Transverse colon (tissue), 4 donors: ENCODE data around the gene CYP46A1. TPM values are rescaled to one million over a fixed set of nuclear protein-coding genes. Genes with fewer than 3 reads are reported as not detected.

Experiments
- DNase-seq: peaks from one replicate; pipeline ENCODE4 v3.0.0-alpha.2; 2019
- H3K27ac ChIP-seq, 4 donors: fragments of 200-600 bp; sonication (generic); 2 replicates each; pipeline ENCODE4 v1.5.1; 2016 to 2018; ENCODE audit warnings: inconsistent platforms in 4 of 4
- H3K27me3 ChIP-seq: fragments of 200-600 bp; sonication (generic); 2 replicates; pipeline ENCODE4 v1.5.1; 2017; ENCODE audit warnings: inconsistent platforms
- H3K36me3 ChIP-seq, 4 donors: fragments of 200-600 bp; sonication (generic); 2 replicates each; pipeline ENCODE4 v1.5.1; 2017 to 2019; ENCODE audit warnings: inconsistent platforms in 4 of 4
- H3K4me1 ChIP-seq, 4 donors: fragments of 200-600 bp; sonication (generic); 2 replicates each; pipeline ENCODE4 v1.5.1; 2017 to 2020; ENCODE audit warnings: inconsistent platforms in 4 of 4
- H3K4me3 ChIP-seq, 4 donors: fragments of 200-600 bp; sonication (generic); 1 replicate in 1 of 4; 2 replicates in 3 of 4; pipeline versions ENCODE4 v1.5.1 to v1.6.1; 2017 to 2019; ENCODE audit warnings: inconsistent platforms in 4 of 4
- H3K9me3 ChIP-seq, 2 donors: fragments of 200-600 bp; sonication (generic); 2 replicates each; pipeline ENCODE4 v1.5.1; 2017 to 2019; ENCODE audit warnings: inconsistent platforms in 2 of 2
- CTCF ChIP-seq, 5 experiments: fragments of 200-600 bp in 3 of 5; fragments of 450-650 bp in 2 of 5; sonication (generic) in 3 of 5; IDR thresholded peaks; 1 replicate in 2 of 5; 2 replicates in 3 of 5; pipeline ENCODE4 v1.5.1; 2016 to 2017; ENCODE audit warnings: antibody characterized with exemption in 5 of 5, inconsistent platforms in 3 of 5, mild to moderate bottlenecking in 2 of 5, moderate library complexity in 1 of 5
- EP300 ChIP-seq: sonication (generic); formaldehyde crosslinking; IDR thresholded peaks from one replicate; pipeline ENCODE4 v1.6.1; 2017; ENCODE audit warnings: antibody characterized with exemption, low read depth
- POLR2A ChIP-seq: fragments of 450-650 bp; IDR thresholded peaks from one replicate; pipeline ENCODE4 v1.6.1; 2016; ENCODE audit warnings: antibody characterized with exemption, mild to moderate bottlenecking, moderate library complexity
- POLR2AphosphoS5 ChIP-seq, 3 donors: sonication (generic); formaldehyde crosslinking; IDR thresholded peaks; one replicate each; pipeline ENCODE4 v1.6.1; 2016; ENCODE audit warnings: antibody characterized with exemption in 3 of 3
- WGBS, 2 donors: methylation state at CpG; one replicate each; pipeline ENCODE4 v1.1.5; 2018; ENCODE audit warnings: low coverage in 1 of 2; 5-methylcytosine and 5-hydroxymethylcytosine counted together
- in situ Hi-C, 4 donors: fragments of 200-750 bp; cut with MboI; loops; one replicate each; pipeline versions ENCODE4 v1.15.0 to v1.15.1; 2017; ENCODE audit warnings: low sequenced_read_pairs in 3 of 4, low pct_ligation_motif_present in 1 of 4, low pct_unique_long_range_greater_than_20kb in 1 of 4
- intact Hi-C: fragments of 100-400 bp; cut with DNase I; formaldehyde crosslinking; loops from one replicate; pipeline ENCODE4 v1.15.1; 2023; ENCODE audit warnings: low total_unique reads
- total RNA-seq, 4 donors: library from RNA; depleted of rRNA; stranded (reverse); fragments of >200 nt; gene quantifications; one replicate each; pipeline ENCODE4 v1.1.0, GENCODE V29; 2016

CYP46A1 gene
- total RNA-seq, 4 donors from 2014 or later = 0.27 to 0.75 (median 0.52) TPM

- no peak for DNase-seq
- H3K4me1 ChIP-seq = peaks cover 0 to 13% (median 4%) of the 10 kb centered on the region in 4 donors
- no peak overlapping the region for H3K27ac ChIP-seq
- no peaks in the 10 kb centered on the region for H3K36me3 ChIP-seq
- H3K4me3 ChIP-seq = no peak overlapping the region
- in situ Hi-C loops (no loop called here), intact Hi-C loops (no loop called here)
- TF ChIP-seq POLR2A = no peak
- no peak for TF ChIP-seq CTCF (IDR thresholded peaks at IDR 0.05)
- no peak for TF ChIP-seq EP300
- TF ChIP-seq POLR2AphosphoS5 (IDR thresholded peaks at IDR 0.05) = no peak
- H3K9me3 ChIP-seq = no peaks in the 10 kb centered on the region
- 81 to 93% methylated on average over 3 to 27 of the region's 27 CpGs for WGBS, 2 donors
- H3K27me3 ChIP-seq = no peaks in the 10 kb centered on the region
Observed at GRCh38 chr14:99668307-99669295, 15.5 kb upstream of the CYP46A1 start.

- Histone ChIP-seq H3K4me1 (peaks cover 0 to 13% (median 4%) of the 10 kb centered on the region in 4 donors), H3K9me3 (no peaks in the 10 kb centered on the region), H3K27me3 (no peaks in the 10 kb centered on the region), H3K4me3 (no peak overlapping the region), H3K36me3 (no peaks in the 10 kb centered on the region), H3K27ac (no peak overlapping the region)
- no peak for TF ChIP-seq EP300
- no peak for TF ChIP-seq POLR2A
- no peak for TF ChIP-seq POLR2AphosphoS5 (IDR thresholded peaks at IDR 0.05)
- no peak for TF ChIP-seq CTCF (IDR thresholded peaks at IDR 0.05)
- in situ Hi-C loops (no loop called here), intact Hi-C loops (loop anchor here (1.0 kb wide), 1 partner anchor 35 kb away; no protein-coding TSS in a partner anchor)
- DNase-seq = no peak
- WGBS, 2 donors = 72 to 82% methylated on average over 6 to 14 of the region's 14 CpGs
Observed at GRCh38 chr14:99670361-99671234, 13.5 kb upstream of the CYP46A1 start.

GRCh38 chr14:99671235-99672224 is 12.6 kb upstream of the CYP46A1 start:
- no peak for TF ChIP-seq EP300
- peak in 1 of 5 experiments; percentile 20 for TF ChIP-seq CTCF (IDR thresholded peaks at IDR 0.05)

More at GRCh38 chr14:99671235-99672224, 12.6 kb upstream of the CYP46A1 start:
- Histone ChIP-seq H3K27ac (peak overlapping the region in 2 of 4 donors; percentile 21 to 22), H3K27me3 (no peaks in the 10 kb centered on the region), H3K36me3 (no peaks in the 10 kb centered on the region), H3K4me3 (no peak overlapping the region), H3K4me1 (peaks cover 0 to 13% (median 4%) of the 10 kb centered on the region in 4 donors), H3K9me3 (no peaks in the 10 kb centered on the region)
- DNase-seq = peak; percentile 46
- in situ Hi-C loops (no loop called here), intact Hi-C loops (no loop called here)
- 74 to 80% methylated on average over 4 to 20 of the region's 20 CpGs for WGBS, 2 donors
